CD1c-positive myeloid dendritic cell (primary cell): ENCODE results near the gene POLR2J3.
"Not testable (repeated sequence)": the region's sequence is repeated elsewhere in the genome, so short reads cannot be mapped to it uniquely, and the experiment has no call there.

ENCODE experiments used
- DNase-seq: peaks from one replicate; pipeline ENCODE4 v3.0.0-alpha.2; 2016; ENCODE audit errors: extremely low spot score

Gene POLR2J3

DNA sequence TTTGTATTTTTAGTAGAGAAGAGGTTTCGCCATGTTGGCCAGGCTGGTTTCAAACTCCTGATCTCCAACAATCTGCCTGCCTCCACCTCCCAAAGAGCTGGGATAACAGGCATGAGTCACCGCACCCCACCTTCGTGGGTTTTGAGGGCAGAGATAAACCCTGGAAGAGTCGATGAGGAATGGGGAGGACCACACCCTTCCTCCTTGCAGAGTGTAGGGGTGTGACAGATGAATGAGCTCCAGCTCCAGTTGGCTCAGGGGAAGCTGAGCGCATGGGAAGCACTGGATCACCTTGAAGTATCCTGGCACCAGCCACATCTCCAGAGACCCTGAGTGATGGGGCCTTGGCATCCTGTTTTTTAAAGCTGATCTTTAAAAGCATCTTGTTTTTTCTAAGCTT is 11.1 kb upstream of the POLR2J3 start:
- not testable (repeated sequence) for DNase-seq

DNA sequence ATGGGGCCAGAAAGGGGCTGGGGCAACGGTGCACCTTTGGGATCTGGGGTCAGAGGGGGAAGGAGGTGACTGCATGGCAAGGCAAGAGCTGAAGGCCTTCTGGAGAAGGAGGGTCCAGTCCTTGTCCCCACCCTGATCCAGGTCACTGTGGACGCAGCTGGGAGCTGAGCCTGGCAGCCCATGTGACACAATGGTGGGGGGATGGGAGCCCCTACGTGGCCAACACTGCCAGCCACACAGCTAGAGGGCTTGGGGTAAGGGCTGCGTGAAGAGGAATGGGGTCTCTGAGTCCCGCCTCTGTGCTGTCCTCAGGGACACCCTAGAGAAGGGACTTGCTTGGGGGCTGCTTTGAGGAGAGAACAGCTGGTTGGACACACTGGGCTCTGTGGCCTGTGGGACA is 9.3 kb upstream of the POLR2J3 start:
- DNase-seq = not testable (repeated sequence)

DNA sequence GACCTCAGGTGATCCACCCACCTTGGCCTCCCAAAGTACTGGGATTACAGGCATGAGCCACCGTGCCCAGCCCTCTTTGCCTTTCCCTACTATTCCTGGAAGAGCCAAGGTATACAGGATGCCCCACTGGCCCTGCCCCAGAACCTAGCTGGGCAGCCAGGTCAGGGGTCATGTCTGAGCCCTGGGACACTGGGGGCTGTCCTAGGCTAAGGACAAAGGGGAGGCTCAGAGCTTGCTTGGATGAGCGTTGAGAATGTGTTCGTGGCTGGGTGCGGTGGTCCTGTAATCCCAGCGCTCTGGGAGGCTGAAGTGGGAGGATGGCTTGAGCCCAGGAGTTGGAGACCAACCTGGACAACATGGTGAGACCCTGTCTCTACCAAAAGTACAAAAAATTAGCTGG is 6.1 kb upstream of the POLR2J3 start:
- DNase-seq = not testable (repeated sequence)

DNA sequence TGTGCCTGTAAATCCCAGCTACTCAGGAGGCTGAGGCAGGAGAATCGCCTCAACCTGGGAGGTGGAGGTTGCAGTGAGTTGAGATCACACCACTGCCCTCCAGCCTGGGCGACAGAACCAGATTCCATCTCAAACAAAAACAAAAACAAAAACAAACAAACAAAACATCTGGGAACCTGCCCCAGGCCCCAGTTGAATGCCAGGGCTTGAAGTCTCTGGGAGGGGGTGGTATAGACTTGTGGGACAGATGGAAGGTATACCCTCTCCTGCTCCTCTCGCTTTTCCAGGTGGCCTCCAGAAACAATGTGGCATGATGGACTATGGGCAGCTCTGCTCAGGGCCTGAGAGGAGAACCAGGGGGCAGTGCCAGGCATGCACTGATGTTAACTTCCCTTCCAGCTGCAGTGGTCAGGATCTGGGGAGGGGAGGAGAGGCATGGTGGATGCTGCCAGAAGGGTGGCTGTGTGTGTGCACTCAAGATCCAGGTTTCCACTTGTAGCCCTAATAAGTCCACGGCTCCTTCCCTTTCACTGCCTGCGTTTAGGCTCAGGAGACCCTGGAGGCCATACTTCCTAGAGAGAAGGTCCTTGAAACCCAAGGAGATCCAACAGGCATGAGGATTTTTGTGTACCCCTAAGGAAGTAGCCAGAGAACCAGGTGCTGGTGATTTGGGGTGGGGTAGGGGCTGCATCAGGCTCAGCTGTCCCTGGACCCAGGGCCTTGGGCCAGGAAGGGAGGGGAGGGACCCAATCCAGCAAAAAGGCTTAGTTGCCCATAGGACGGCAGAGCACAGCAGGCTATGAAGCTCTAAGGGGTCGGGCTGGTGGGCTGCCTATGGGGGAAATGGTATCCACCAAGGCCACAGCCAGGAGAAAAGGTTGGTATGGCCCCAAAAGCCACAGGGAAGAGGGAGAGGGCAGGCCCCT is 5.2 kb upstream of the POLR2J3 start:
- DNase-seq = not testable (repeated sequence)

DNA sequence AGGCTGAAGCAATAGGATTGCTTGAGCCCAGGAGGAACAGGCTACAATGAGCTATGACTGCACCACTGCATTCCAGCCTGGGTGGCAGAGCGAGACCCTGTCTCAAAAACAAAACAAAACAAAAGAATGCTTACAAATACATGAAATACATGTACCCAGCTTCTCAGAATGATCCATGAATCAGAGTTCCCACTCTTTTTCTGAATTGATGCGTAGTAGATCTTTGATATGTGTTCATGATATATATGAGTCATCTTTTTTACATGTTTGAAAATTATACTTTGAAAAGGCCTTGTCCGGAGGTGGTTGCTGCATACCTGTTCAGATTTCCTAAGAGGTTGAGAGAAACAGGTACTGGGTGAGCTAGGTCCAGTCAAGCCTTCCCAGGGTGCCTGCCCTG is 4.0 kb upstream of the POLR2J3 start:
- DNase-seq = not testable (repeated sequence)

DNA sequence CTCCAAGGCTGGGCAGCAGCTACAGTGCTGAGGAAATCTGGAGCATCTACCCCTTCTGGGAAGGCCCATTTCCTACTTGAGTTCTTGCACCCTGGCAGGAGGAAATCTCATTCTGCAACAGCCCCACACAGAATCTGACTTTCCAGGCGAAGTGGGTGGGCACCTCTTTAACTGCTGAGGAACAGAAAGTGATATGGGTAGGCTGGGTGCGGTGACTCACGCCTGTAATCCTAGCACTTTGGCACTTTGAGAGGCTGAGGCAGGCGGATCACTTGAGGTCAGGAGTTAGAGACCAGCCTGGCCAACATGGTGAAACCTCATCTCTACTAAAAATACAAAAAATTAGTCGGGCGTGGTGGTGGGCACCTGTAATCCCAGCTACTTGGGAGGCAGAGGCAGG is 2.2 kb upstream of the POLR2J3 start:
- DNase-seq = not testable (repeated sequence)

DNA sequence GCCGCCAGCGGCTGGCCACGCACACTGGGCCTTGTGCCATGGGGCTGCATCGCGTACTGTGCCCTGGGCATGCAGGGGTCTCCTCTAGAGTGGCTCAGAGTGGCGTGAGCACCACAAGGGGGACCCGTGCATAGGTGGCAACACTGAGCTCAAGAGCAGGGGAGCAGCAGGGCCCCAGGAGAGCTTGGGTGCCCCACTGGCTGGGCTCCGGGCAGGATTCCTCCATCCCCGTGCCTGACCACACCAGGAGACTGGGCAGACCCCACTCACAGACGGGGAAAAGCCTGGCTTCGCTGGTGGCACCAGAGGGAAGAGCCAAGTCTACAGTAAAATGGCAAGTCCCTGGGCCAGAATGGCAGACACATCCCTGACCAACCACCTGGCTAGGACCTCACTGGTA is 3.8 kb downstream of the POLR2J3 start:
- not testable (repeated sequence) for DNase-seq

DNA sequence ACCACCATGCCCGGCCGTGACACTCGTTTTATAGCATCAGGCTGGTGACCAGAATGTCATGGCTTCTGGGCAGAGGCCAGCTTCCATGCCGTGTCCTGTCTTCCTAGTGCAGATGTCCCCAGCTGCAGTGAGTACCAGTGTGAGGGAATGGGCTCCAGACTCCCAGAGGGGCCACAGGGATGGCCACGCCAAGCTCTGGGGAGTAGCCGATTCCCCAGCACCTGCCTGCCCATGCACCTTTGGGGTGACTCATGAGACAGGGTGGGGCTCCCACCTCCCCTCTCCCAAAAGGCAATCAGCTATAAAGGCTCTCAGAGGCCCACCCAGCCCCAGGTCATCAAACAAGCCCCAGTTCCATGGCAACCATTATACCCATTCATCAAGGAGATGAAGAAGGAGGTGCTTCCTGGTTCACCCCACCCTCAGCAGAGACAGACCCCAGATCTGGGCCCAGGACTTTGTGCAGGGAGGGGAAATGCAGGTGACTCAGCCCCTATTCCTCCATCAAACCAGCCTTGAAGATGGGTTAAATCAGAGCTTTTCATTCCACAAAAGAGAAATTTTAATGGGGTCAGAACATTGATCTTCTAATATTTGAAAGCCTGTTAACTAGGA is 21.5 kb downstream of the POLR2J3 start, which contains the start of gene SPDYE2:
TSS of gene SPDYE2 (plus strand) at position 419 of the 615 bp plus-strand sequence. CDS start 2,030 bp downstream, outside the sequence.
- not testable (repeated sequence) for DNase-seq

DNA sequence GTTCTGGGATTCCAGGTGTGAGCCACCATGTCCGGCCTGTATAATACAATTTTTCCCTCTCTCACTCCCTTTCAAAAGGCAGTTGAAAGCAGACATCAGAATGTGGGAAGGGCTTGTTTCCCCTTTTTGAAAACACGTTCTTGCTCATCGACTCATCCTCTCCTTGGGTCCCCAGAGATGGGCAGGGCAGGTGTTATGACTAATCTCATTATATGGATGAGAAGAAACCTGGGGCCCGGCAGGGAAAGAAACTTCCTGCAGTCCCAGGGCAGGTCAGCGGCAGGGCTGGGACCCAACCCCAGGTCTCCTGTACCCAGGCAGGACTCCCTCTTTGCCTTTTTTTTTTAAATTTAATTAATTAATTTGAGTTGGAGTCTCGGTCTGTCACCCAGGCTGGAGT is 26.0 kb downstream of the POLR2J3 start:
- not testable (repeated sequence) for DNase-seq

DNA sequence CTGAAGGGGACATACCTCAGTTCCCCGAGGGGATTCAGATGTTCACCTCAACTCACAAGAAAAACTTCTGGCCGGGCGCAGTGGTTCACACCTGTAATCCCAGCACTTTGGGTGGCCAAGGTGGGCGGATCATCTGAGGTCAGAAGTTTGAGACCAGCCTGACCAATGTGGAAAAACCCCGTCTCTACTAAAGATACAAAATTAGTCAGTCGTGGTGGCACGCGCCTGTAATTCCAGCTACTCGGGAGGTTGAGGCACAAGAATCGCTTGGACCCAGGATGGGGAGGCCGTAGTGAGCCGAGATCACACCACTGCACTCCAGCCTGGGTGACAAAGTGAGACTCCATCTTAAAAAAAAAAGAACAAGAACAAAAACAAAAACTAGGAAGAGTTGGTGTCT is 27.1 kb downstream of the POLR2J3 start:
- DNase-seq = not testable (repeated sequence)

DNA sequence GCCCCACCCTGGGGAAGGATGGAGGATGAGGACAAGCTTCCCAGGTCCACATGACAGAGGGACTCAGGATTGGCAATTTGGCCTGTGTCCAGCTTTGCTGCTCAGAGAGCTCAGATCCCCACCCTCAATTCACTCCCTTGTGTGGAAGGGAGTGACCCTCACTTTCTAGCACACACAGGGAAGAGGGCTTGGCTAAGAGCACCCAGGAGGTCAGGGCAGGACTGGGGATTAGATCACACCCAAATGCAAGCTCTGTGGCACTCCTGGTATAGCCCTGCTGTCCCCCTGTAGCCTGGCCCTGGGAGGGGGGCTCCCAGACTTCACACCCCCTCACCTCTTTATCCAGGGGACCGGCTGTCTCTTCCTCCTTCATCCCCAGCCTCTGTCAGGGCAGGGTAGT is 28.0 kb downstream of the POLR2J3 start:
- not testable (repeated sequence) for DNase-seq

DNA sequence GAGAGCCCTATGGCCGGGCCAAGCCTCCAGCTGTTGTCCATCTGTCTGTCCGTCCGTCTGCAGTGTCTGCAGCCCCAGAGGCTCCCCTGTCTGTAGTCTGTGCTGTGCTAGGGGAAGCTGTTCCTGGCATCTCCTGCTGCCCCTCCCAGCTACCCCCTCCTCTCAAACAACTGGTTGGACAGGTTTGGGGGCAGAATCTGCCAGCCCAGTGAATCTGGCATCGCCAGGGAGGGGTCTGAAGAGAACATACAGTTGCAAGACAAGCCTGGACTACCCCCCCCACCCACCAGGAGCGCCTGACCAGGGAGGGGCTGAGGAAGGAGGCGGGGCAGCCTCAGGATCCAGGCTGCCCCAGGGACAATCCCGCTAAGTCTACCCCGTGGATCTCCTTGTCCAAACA is 28.8 kb downstream of the POLR2J3 start, which contains the start of gene UPK3BL2:
TSS of gene UPK3BL2 (minus strand) at position 101 of the 400 bp plus-strand sequence. CDS start at position 41, 60 bp downstream.
- DNase-seq = not testable (repeated sequence)

DNA sequence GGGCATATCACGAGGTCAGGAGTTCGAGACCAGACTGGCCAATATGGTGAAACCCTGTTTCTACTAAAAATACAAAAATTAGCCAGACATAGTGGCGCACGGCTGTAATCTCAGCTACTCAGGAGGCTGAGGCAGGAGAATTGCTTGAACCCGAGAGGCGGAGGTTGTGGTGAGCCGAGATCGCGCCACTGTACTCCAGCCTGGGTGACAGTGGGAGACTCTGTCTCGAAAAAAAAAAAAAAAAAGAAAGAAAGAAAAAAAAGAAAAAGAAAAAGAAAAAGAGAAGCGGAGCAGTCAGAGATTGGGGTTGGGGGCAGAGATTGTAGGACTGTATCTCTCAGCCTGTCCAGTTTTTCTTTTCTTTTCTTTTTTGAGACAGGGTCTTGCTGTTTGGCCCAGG is 29.6 kb downstream of the POLR2J3 start:
- DNase-seq = not testable (repeated sequence)

DNA sequence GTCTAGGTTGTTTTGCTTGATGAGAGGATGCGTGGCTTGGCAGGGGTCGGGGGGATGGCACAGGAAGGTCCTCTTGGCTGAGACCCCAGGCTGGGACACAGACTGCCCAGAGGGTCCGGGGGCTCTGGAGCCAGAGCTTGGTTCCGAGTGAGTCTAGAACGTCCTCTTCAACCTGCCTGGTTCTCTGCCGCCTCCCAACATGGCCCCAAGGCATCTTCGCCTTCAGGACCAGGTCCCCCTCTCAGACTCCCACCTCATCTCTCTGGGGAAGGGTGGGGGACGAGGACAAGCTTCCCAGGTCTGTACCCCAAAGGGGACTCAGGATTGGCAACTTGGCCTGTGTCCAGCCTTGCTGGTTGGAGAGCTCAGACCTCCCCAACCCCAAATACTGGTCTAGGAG is 30.3 kb downstream of the POLR2J3 start:
- DNase-seq = not testable (repeated sequence)

DNA sequence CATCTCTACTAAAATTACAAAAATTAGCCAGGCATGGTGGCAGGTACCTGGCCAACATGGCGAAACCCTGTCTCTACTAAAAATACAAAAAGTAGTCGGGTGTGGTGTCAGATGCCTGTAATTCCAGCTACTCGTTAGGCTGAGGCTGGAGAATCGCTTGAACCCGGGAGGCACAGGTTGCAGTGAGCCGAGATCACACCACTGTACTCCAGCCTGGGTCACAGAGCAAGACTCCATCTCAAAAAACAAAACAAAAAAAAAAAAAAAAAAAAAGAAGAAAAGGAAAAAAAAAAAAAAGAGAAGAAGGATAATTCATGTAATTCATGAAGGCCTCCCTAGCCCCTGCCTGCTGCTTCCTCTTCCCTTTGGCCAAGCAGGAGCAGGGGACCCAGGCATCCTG is 31.8 kb downstream of the POLR2J3 start:
- not testable (repeated sequence) for DNase-seq

DNA sequence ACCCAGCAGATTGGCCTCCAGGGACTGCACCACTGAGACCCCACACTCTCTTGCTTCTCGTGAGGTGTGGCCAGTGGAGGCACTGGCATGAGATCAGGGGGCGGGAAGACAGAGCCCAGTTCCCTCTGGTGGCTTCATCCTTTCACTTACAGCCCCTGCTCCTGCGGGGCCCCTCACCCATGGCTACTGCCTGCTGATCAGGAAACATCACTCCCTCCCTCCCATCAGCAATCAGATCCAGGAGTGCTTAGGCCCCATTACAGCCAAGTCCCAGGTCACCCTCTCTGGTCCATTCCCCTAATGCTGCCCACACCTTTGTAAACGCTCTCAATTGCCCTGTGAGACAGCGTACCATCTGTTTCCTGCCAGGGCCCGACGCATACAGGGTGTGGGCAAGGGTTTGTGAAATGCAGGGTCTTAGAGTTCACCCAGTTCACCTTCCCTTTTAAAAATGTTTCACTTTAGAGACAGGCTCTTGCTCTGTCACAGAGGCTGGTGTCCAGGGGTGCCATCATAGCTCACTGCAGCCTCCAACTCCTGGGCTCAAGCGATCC is 37.2 kb downstream of the POLR2J3 start:
- DNase-seq = not testable (repeated sequence)

DNA sequence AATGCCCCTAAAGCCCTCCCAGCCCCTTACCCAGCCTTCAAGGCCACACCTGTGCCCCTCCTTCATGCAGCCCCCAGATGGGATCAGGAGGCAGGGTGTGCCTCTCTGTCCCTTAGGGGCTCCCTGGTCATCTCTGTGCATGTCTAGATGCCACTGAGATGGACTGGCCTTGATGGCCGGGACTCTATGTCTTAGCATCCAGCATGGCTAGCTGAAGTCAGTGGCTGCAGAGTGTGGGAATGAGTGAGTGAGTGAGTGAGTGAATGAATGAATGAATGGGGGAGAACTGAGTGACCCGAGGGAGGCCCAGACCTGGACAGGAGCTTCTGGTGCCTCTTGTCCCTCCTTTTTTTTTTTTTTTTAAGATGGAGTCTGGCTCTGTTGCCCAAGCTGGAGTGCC is 40.3 kb downstream of the POLR2J3 start:
- DNase-seq = not testable (repeated sequence)

DNA sequence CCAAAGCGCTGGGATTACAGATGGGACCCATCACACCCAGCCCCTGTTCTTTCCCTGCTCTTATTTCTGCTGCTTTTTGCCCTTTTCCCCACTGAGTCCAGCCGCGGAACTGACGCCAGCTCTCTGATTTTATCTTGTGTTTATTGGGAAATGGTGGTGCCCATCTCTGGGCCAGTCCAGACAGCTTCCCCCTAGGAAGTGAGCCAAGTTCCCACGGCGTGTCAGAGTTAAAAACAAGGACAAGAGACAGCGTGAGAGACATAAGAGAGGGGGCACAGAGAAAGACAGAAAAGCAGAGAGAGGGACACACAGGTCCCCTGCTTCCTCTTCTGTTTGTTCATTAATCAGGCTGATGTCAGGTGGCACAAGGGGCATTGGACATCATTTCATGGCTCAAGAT is 40.8 kb downstream of the POLR2J3 start:
- DNase-seq = not testable (repeated sequence)

DNA sequence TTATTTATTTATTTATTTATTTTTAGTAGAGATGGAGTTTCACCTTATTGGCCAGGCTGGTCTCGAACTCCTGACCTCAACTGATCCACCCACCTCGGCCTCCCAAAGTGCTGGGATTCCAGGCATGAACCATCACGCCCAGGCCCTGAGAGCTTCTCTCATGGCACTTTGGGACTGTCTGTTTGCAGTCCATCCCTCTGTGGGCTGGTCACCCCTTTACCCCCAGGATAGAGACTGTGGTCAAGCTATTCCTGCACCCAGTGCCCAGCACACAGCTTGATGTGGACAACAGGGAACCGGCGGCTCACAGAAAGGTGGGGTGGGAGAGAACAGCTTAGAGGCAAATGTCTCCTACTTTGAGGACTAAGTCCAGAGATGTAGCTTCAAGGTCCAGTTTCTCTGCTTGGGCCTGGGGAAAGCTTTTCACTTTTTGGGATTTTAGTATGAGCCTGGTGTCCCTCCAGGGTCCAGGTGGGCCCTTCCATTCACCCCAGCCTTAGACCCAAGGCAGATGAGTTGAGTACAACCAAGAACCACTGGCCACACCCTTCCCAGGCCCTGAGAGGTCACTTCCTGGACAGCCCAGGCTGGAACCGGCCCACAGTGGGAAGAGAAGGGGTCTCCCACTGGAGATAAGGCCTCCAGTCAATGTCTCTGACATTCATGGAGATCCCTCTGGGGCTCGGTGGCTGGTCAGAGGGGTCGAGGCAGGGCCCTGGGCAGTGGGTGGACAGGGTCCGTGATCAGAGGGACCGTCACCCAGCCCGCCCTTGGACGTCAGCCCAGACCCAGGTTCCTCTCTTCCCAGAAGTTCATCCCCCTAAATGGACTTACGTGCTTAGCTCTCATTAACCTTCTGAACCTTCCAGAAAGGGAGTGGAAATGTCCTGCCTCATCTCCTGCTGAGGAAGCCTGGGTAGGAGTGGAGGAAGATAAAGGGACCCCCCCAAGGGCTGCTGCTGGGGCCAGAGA is 44.3 kb downstream of the POLR2J3 start:
- DNase-seq = not testable (repeated sequence)

DNA sequence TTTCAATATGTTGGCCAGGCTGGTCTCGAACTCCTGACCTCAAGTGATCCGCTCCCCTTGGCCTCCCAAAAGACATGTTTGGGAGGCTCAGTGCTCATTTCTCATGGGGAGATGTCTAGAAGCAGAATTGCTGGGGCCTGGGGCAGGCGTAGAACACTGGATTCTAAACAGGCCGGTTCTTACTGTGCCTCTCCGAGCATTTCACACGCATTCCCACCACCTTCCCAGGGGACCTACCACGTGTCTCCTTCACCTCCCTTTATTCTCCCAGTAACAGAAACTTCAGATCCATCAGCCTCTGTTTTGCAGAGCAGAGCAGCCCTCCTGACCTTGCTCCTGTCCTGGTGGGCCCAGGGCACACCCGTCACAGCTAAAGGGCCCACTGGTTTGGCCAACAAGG is 45.2 kb downstream of the POLR2J3 start:
- not testable (repeated sequence) for DNase-seq

DNA sequence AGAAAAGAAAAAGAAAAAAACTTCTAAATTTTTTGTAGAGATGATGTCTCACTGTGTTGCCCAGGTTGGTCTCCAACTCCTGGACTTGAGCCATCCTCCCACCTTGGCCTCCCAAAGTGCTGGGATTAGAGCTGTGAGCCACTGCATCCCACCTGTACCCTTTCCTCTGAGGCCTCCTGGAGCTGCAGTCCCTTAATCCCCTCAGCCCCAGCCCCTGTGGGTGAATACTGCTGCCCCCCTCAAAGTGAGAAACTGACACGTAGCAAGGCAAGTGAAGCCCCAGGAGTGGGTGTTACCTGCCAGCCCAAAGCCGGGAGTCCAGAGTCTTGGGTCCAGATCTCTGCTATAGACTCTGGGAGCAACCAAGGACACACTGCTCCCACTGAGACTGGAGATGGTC is 47.6 kb downstream of the POLR2J3 start:
- DNase-seq = not testable (repeated sequence)
